Right lobe of liver (tissue), 4 donors: ENCODE results near the gene HPSE.

Source experiments
- POLR2A ChIP-seq: fragments of 450-650 bp; IDR thresholded peaks from one replicate; pipeline ENCODE4 v1.6.1; 2017; ENCODE audit warnings: antibody characterized with exemption, mild to moderate bottlenecking
- TF ChIP-seq, protein P1 (sequence below), 4 donors: fragments of 200-600 bp in 3 of 4; fragments of 450-650 bp in 1 of 4; IDR thresholded peaks; one replicate each; pipeline versions ENCODE4 v1.5.1 to v1.8.0; 2016 to 2022; ENCODE audit warnings: antibody characterized with exemption in 4 of 4, mild to moderate bottlenecking in 2 of 4
- donor health status: DM: no; HTN: no; CAD: no.
- donor health status: DM: no; HTN: no; CAD: no.
- donor health status: DM: no; HTN: yes; CAD: no.

DNA sequence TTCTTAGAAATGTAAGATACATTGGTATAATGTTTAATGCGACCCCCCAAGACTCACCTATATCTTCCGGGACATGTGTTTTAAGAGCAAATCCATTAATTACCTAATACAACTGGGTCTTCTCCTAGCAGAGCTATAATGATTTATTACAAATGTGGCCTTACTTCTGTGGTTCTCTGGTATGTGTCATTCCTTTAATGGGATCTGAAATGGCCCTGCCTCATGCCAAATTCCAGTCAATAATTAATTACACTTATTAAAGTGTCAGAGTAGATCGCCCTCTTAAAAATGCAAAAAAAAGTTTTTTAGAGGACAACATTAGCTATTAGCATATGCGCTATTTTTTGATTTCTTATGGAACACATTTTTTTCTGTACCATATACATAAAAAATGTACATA, 17.0 kb downstream of the HPSE start:
- TF ChIP-seq, protein P1, sequence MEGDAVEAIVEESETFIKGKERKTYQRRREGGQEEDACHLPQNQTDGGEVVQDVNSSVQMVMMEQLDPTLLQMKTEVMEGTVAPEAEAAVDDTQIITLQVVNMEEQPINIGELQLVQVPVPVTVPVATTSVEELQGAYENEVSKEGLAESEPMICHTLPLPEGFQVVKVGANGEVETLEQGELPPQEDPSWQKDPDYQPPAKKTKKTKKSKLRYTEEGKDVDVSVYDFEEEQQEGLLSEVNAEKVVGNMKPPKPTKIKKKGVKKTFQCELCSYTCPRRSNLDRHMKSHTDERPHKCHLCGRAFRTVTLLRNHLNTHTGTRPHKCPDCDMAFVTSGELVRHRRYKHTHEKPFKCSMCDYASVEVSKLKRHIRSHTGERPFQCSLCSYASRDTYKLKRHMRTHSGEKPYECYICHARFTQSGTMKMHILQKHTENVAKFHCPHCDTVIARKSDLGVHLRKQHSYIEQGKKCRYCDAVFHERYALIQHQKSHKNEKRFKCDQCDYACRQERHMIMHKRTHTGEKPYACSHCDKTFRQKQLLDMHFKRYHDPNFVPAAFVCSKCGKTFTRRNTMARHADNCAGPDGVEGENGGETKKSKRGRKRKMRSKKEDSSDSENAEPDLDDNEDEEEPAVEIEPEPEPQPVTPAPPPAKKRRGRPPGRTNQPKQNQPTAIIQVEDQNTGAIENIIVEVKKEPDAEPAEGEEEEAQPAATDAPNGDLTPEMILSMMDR (IDR thresholded peaks at IDR 0.05) = no peak
- TF ChIP-seq POLR2A = no peak
